Activated CD8-positive, alpha-beta T cell treated with anti-CD3 and anti-CD28 coated beads for 36 hours (primary cell): ENCODE measurements around the gene CLINT1. TPM values are rescaled to one million over a fixed set of nuclear protein-coding genes. Genes with fewer than 3 reads are reported as not detected.
A peak's percentile ranks its signal among the peaks of the same experiment; 100 is the strongest.

Source experiments
- ATAC-seq: fragments of 200-7000 bp; cut with Tn5 transposase; one replicate; pipeline ENCODE4 v1.10.0; 2021; ENCODE audit warnings: mild to moderate bottlenecking, moderate library complexity
- CTCF ChIA-PET: fragments of 350-600 bp; sonication (Branson Sonifier 250); formaldehyde crosslinking; loops from one replicate; lab custom pipeline; 2021; ENCODE audit warnings: antibody characterized with exemption; lab: Charles Lee
- POLR2A ChIA-PET: fragments of 350-600 bp; sonication (Branson Sonifier 250); formaldehyde crosslinking; loops from one replicate; lab custom pipeline; 2021; ENCODE audit warnings: antibody characterized with exemption; lab: Charles Lee
- DNase-seq: peaks from one replicate; pipeline ENCODE4 v3.0.0-alpha.2; 2020
- H3K27ac Mint-ChIP-seq: one replicate; pipeline ENCODE4 v1.8.0; 2021; ENCODE audit warnings: mild to moderate bottlenecking, mixed read lengths
- H3K27me3 Mint-ChIP-seq: one replicate; pipeline ENCODE4 v1.8.0; 2021; ENCODE audit warnings: mixed read lengths
- H3K36me3 Mint-ChIP-seq: one replicate; pipeline ENCODE4 v1.8.0; 2021; ENCODE audit warnings: low read depth, mixed read lengths
- H3K4me1 Mint-ChIP-seq: one replicate; pipeline ENCODE4 v1.8.0; 2021; ENCODE audit warnings: low read depth, mixed read lengths
- H3K4me3 Mint-ChIP-seq: one replicate; pipeline ENCODE4 v1.8.0; 2021; ENCODE audit warnings: mild to moderate bottlenecking, moderate library complexity, mixed read lengths
- H3K9me3 Mint-ChIP-seq: one replicate; pipeline ENCODE4 v1.8.0; 2021; ENCODE audit warnings: mixed read lengths
- intact Hi-C: fragments of 100-400 bp; cut with micrococcal nuclease; formaldehyde crosslinking; loops from one replicate; pipeline ENCODE4 v1.10.0; 2022
- total RNA-seq, 2 experiments: library from RNA; stranded (reverse); gene quantifications; one replicate each; pipeline ENCODE4 v1.2.3, GENCODE V29; 2021
- TF ChIP-seq, protein P1 (sequence below): fragments of 200-600 bp; IDR thresholded peaks from one replicate; pipeline ENCODE4 v1.8.0; 2022; ENCODE audit warnings: antibody characterized with exemption, mild to moderate bottlenecking

The CLINT1 gene
- total RNA-seq, 2 experiments from 2014 or later = 56.8 to 60.7 TPM

DNA sequence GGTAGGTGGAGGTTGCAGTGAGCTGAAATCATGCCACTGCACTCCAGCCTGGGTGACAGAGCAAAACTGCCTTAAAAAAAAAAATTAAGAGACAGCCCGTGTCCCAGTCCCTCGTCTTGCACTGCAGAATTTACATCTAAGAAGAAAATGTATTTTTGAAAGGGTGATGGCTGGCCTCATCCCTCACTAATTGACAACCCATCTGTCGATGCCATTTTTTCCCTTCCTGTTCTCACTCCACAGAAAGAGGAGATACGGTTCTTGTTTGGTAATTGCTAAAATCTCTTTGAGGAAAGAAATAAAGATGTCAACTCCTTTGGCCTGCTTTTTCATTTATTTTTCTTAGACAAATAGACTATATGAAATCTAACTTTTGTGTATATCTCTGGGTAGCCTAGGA is 117.8 kb downstream of the CLINT1 start:
- H3K9me3 Mint-ChIP-seq = no peaks in the 10 kb centered on the region
- H3K4me1 Mint-ChIP-seq = peaks cover 23% of the 10 kb centered on the region
- intact Hi-C loops = loop anchor here (5.0 kb wide), 1 partner anchor 309 kb away; no protein-coding TSS in a partner anchor
- TF ChIP-seq, protein P1, sequence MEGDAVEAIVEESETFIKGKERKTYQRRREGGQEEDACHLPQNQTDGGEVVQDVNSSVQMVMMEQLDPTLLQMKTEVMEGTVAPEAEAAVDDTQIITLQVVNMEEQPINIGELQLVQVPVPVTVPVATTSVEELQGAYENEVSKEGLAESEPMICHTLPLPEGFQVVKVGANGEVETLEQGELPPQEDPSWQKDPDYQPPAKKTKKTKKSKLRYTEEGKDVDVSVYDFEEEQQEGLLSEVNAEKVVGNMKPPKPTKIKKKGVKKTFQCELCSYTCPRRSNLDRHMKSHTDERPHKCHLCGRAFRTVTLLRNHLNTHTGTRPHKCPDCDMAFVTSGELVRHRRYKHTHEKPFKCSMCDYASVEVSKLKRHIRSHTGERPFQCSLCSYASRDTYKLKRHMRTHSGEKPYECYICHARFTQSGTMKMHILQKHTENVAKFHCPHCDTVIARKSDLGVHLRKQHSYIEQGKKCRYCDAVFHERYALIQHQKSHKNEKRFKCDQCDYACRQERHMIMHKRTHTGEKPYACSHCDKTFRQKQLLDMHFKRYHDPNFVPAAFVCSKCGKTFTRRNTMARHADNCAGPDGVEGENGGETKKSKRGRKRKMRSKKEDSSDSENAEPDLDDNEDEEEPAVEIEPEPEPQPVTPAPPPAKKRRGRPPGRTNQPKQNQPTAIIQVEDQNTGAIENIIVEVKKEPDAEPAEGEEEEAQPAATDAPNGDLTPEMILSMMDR = no peak
- peaks cover 25% of the 10 kb centered on the region for H3K36me3 Mint-ChIP-seq
- ATAC-seq (no peak), DNase-seq (no peak)
- POLR2A ChIA-PET = interaction anchor here (0.6 kb wide), 1 partner anchor 324 kb away, joined by 3 read pairs; no protein-coding TSS in a partner anchor
- no peaks in the 10 kb centered on the region for H3K27me3 Mint-ChIP-seq
- no peak overlapping the region for H3K4me3 Mint-ChIP-seq
- no peak overlapping the region for H3K27ac Mint-ChIP-seq
- CTCF ChIA-PET = interaction anchor here (0.6 to 4.0 kb wide), 5 partner anchors 10 to 309 kb away, joined by 3 to 37 read pairs (median 9); partner anchors contain the start of gene THG1L

DNA sequence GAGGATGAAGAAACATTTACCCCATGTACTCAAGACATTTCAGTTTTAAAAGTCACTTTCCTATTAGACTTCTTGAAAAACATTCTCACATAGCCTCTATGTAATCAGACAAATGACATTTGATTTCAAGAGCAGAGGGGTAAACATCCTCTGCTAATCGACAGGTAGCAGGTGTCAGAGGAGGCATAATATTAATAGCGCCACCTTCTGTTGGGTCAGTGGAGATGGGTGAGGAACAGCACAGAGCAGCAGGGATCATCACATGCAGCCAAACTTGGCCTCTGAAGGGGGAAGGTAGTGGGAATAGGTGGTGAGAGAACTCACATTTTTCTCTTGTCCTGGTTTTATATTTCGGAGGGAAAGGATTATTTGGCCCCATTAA is 118.7 kb downstream of the CLINT1 start:
- TF ChIP-seq, protein P1 = peak; percentile 73
- peaks cover 17% of the 10 kb centered on the region for H3K4me1 Mint-ChIP-seq
- ChIA-PET CTCF (interaction anchor here (1.3 to 4.0 kb wide), 4 partner anchors 9 to 308 kb away, joined by 4 to 37 read pairs (median 10); partner anchors contain the start of gene THG1L), POLR2A (no interaction called here)
- ATAC-seq (no peak), DNase-seq (peak; percentile 26)
- intact Hi-C loops = loop anchor here (5.0 kb wide), 1 partner anchor 308 kb away; no protein-coding TSS in a partner anchor
- no peaks in the 10 kb centered on the region for H3K9me3 Mint-ChIP-seq
- H3K27ac Mint-ChIP-seq = no peak overlapping the region
- H3K36me3 Mint-ChIP-seq = peaks cover 25% of the 10 kb centered on the region
- H3K4me3 Mint-ChIP-seq = no peak overlapping the region
- H3K27me3 Mint-ChIP-seq = no peaks in the 10 kb centered on the region

DNA sequence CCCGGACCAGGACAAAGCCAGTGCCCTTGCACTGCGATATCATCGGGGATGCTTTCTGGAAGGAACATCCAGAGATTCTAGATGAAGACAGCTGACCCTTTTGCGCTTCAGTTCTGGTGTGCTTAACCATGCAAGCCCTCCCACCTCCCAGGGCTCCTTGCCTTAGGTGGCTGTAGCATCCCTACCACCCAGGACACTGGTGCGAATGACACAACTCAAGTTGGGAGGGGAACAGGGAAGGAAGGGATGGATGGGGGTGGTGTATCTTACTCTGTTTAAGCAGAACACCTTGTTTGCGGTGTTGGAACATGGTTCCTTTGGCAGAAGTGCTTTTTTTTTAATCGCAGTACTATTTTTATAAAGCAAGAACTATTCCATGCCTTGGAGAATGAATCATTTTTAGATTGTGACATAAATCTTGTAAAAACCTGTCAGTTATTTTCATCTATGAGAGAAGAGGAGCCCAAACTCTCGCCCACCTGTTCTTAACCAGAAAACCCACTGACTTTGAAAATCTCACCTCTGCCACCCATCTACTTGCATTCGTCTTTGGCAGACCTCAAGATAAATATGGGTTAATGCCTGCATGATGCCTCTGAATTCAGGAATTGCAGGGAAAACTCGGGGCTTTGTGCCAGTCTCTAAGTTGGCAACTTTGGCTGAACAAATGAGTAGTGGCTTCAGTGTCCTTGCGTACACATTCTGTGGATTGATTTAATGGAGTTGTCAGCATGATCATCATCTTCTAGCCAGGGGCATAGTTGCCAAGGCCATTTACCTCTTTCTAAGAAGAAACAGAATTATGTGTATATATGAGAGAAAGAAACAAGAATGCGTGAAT is 119.3 kb downstream of the CLINT1 start:
- TF ChIP-seq, protein P1 = no peak
- Mint-ChIP-seq H3K27me3 (no peaks in the 10 kb centered on the region), H3K36me3 (peaks cover 26% of the 10 kb centered on the region), H3K9me3 (no peaks in the 10 kb centered on the region), H3K4me3 (no peak overlapping the region), H3K4me1 (peaks cover 13% of the 10 kb centered on the region), H3K27ac (no peak overlapping the region)
- ATAC-seq = no peak
- no peak for DNase-seq
- intact Hi-C loops = loop anchor here (5.0 kb wide), 1 partner anchor 307 kb away; no protein-coding TSS in a partner anchor
- ChIA-PET CTCF (interaction anchor here (1.1 to 1.6 kb wide), 3 partner anchors 21 to 307 kb away, joined by 3 to 7 read pairs (median 5); no protein-coding TSS in a partner anchor), POLR2A (no interaction called here)

DNA sequence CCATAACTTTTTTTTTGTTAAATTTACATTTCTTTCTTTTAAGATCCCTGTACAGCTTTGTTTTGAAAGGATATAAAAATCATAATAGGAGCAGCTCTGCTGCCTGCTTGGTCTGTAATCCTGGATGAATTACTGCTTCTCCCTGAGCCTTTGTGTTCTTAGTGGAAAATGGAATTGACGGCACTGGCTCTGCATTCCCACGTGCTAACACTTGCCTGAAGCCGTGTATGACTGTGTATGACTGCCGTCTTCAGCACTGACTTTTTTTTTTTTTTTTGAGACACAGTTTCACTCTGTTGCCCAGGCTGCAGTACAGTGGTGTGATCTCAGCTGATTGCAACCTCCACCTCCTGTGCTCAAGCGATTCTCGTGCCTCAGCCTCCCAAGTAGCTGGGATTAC is 123.0 kb downstream of the CLINT1 start:
- no peak overlapping the region for H3K27ac Mint-ChIP-seq
- no peaks in the 10 kb centered on the region for H3K27me3 Mint-ChIP-seq
- TF ChIP-seq, protein P1 = no peak
- H3K4me1 Mint-ChIP-seq = peaks cover 14% of the 10 kb centered on the region
- ATAC-seq (no peak), DNase-seq (no peak)
- intact Hi-C loops = no loop called here
- ChIA-PET CTCF (no interaction called here), POLR2A (interaction anchor here (0.6 kb wide), 1 partner anchor 31 kb away, joined by 3 read pairs; no protein-coding TSS in a partner anchor)
- no peak overlapping the region for H3K4me3 Mint-ChIP-seq
- no peaks in the 10 kb centered on the region for H3K9me3 Mint-ChIP-seq
- H3K36me3 Mint-ChIP-seq = peaks cover 28% of the 10 kb centered on the region

Other genes starting within 250 kb of the CLINT1 start
- under 1 TPM; 0.11 to 0.16 TPM for gene SOX30, start 206.7 kb downstream of the CLINT1 start, total RNA-seq
- gene C5orf52, start 187.6 kb downstream of the CLINT1 start, total RNA-seq = not detected
- 10 to 100 TPM; 24.9 to 26.6 TPM for gene THG1L, start 127.7 kb downstream of the CLINT1 start, total RNA-seq
- gene LSM11, start 115.4 kb downstream of the CLINT1 start, total RNA-seq = 1 to 10 TPM; 7.0 to 7.3 TPM